Neuronal stem cell (in vitro differentiated cells): ENCODE data around the gene DCUN1D2.
A peak's percentile ranks its signal among the peaks of the same experiment; 100 is the strongest.

Experiments used
- DNase-seq: peaks from one replicate; pipeline ENCODE4 v3.0.0-alpha.2; 2013; ENCODE audit warnings: low spot score
- H2AFZ ChIP-seq: one replicate; pipeline ENCODE4 v1.6.1; 2013; ENCODE audit warnings: mild to moderate bottlenecking, low read length, inconsistent platforms
- H2AK5ac ChIP-seq: 2 replicates; pipeline ENCODE4 v1.6.1; 2013; ENCODE audit warnings: low read depth, mild to moderate bottlenecking, inconsistent platforms, low read length, moderate library complexity, mixed read lengths
- H2BK120ac ChIP-seq: 2 replicates; pipeline ENCODE4 v1.6.1; 2013; ENCODE audit warnings: low read depth, mild to moderate bottlenecking, inconsistent platforms, low read length, moderate library complexity, mixed read lengths
- H2BK12ac ChIP-seq: one replicate; pipeline ENCODE4 v1.6.1; 2013; ENCODE audit warnings: low read length, inconsistent platforms
- H2BK15ac ChIP-seq: 2 replicates; pipeline ENCODE4 v1.6.1; 2013; ENCODE audit warnings: mild to moderate bottlenecking, low read length, inconsistent platforms, mixed read lengths
- H2BK5ac ChIP-seq: one replicate; pipeline ENCODE4 v1.6.1; 2013; ENCODE audit warnings: inconsistent platforms, mild to moderate bottlenecking, low read length, moderate library complexity
- H3K14ac ChIP-seq: one replicate; pipeline ENCODE4 v1.6.1; 2013; ENCODE audit warnings: low read length, inconsistent platforms
- H3K18ac ChIP-seq: 2 replicates; pipeline ENCODE4 v1.6.1; 2013; ENCODE audit warnings: low read length, inconsistent platforms
- H3K23ac ChIP-seq: 2 replicates; pipeline ENCODE4 v1.6.1; 2013; ENCODE audit warnings: low read depth, mild to moderate bottlenecking, mixed read lengths, low read length, inconsistent platforms; ENCODE audit not compliant: poor library complexity
- H3K27ac ChIP-seq: replicated peaks from 3 replicates; pipeline ENCODE4 v1.5.1; 2013; ENCODE audit warnings: low read length, inconsistent platforms
- H3K27me3 ChIP-seq, 3 experiments: 2 replicates each; pipeline ENCODE4 v1.6.1; 2013; ENCODE audit warnings: low read length in 3 of 3, mild to moderate bottlenecking in 2 of 3, inconsistent platforms in 1 of 3, low read depth in 1 of 3, mixed read lengths in 1 of 3, moderate library complexity in 1 of 3; ENCODE audit not compliant: control insufficient read depth in 3 of 3, insufficient read depth in 3 of 3
- H3K36me3 ChIP-seq, 2 donors: replicated peaks in 1 of 2; 2 replicates each; pipeline ENCODE4 v1.6.1; 2013; ENCODE audit warnings: low read length in 2 of 2; ENCODE audit not compliant: control insufficient read depth in 2 of 2, insufficient read depth in 2 of 2
- H3K4ac ChIP-seq: 2 replicates; pipeline ENCODE4 v1.6.1; 2013; ENCODE audit warnings: inconsistent platforms, mild to moderate bottlenecking, low read length, moderate library complexity
- H3K4me1 ChIP-seq, 2 donors: 1 replicate in 1 of 2; 2 replicates in 1 of 2; pipeline ENCODE4 v1.6.1; 2013; ENCODE audit warnings: low read length in 2 of 2, low read depth in 1 of 2; ENCODE audit not compliant: control insufficient read depth in 2 of 2, insufficient read depth in 1 of 2
- H3K4me2 ChIP-seq: one replicate; pipeline ENCODE4 v1.6.1; 2013; ENCODE audit warnings: mild to moderate bottlenecking, low read length, inconsistent platforms; ENCODE audit not compliant: insufficient read depth, poor library complexity, severe bottlenecking
- H3K4me3 ChIP-seq, 2 donors: 2 replicates each; pipeline ENCODE4 v1.5.1; 2013; ENCODE audit warnings: low read length in 2 of 2, mild to moderate bottlenecking in 2 of 2, inconsistent platforms in 1 of 2, moderate library complexity in 1 of 2
- H3K79me1 ChIP-seq: one replicate; pipeline ENCODE4 v1.6.1; 2013; ENCODE audit warnings: low read depth, mild to moderate bottlenecking, inconsistent platforms, low read length, moderate library complexity
- H3K9ac ChIP-seq: one replicate; pipeline ENCODE4 v1.6.1; 2013; ENCODE audit warnings: mild to moderate bottlenecking, low read depth, low read length, inconsistent platforms; ENCODE audit not compliant: poor library complexity
- H3K9me3 ChIP-seq, 2 donors: replicated peaks in 1 of 2; 2 replicates each; pipeline versions ENCODE3 to v1.6.1; 2013; ENCODE audit warnings: low read length in 2 of 2, mild to moderate bottlenecking in 2 of 2, inconsistent platforms in 1 of 2, low read depth in 1 of 2, mixed read lengths in 1 of 2, moderate library complexity in 1 of 2; ENCODE audit not compliant: control insufficient read depth in 2 of 2, insufficient read depth in 1 of 2
- H4K8ac ChIP-seq: one replicate; pipeline ENCODE4 v1.6.1; 2013; ENCODE audit warnings: low read depth, mild to moderate bottlenecking, inconsistent platforms, low read length, moderate library complexity
- H4K91ac ChIP-seq: one replicate; pipeline ENCODE4 v1.6.1; 2013; ENCODE audit warnings: low read length, low read depth, mild to moderate bottlenecking, inconsistent platforms; ENCODE audit not compliant: poor library complexity
- WGBS, 2 donors: extraction: QIAGEN DNeasy Blood & Tissue Kit; methylation state at CpG; one replicate each; pipeline ENCODE4 v1.1.7; 2013; ENCODE audit warnings: missing lambda C conversion rate in 2 of 2, mixed read lengths in 1 of 2; ENCODE audit not compliant: insufficient read length in 2 of 2, insufficient replicate concordance in 1 of 2; ENCODE audit errors: extremely low coverage in 2 of 2; 5-methylcytosine and 5-hydroxymethylcytosine counted together

The DCUN1D2 gene

DNA sequence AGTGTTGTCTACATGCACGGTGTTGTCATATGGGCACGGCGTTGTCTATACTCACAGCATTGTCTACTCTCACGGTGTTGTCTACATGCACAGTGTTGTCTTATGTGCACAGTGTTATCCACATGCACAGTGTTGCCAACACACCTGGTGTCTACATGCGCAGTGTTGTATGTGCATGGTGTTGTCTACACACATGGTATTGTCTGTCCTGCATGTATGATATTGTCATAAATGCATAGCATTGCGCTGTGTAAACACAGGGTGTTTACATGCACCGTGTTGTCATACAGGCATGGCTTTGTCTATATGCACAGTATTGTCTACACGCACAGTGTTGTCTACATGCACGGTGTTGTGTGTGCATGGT is 44.0 kb downstream of the DCUN1D2 start:
- H3K4me1 ChIP-seq, result peaks cover 0 to 2% of the 10 kb centered on the region in 2 donors
- peaks cover 6 to 19% of the 10 kb centered on the region in 2 donors for H3K9me3 ChIP-seq
- peaks cover 8 to 22% of the 10 kb centered on the region in 2 donors for H3K36me3 ChIP-seq
- H3K27me3 ChIP-seq, result no peaks in the 10 kb centered on the region
- H3K79me1 ChIP-seq, result no peaks in the 10 kb centered on the region
- peak overlapping the region; percentile 88 for H3K9ac ChIP-seq
- no peak overlapping the region for H4K8ac ChIP-seq
- H2BK5ac ChIP-seq, result no peak overlapping the region
- no peak overlapping the region for H3K4me2 ChIP-seq
- H4K91ac ChIP-seq, result peak overlapping the region; percentile 87
- no peak overlapping the region for H3K27ac ChIP-seq
- H3K4me3 ChIP-seq, result peak overlapping the region in 1 of 2 donors; percentile 66
- peak overlapping the region; percentile 60 for H2BK12ac ChIP-seq
- H2AFZ ChIP-seq, result no peak overlapping the region
- peak overlapping the region; percentile 33 for H3K18ac ChIP-seq
- no peak overlapping the region for H2BK15ac ChIP-seq
- no peak overlapping the region for H3K14ac ChIP-seq
- no peak overlapping the region for H2BK120ac ChIP-seq
- DNase-seq, result no peak
- no peak overlapping the region for H3K4ac ChIP-seq
- no peak overlapping the region for H2AK5ac ChIP-seq
- no CpG with 5 or more reads among the region's 9 CpGs for WGBS, 2 donors
- H3K23ac ChIP-seq, result peak overlapping the region; percentile 87

- WGBS, 2 donors, result no CpG with 5 or more reads among the region's 19 CpGs
- peaks cover 0 to 2% of the 10 kb centered on the region in 2 donors for H3K4me1 ChIP-seq
- peak overlapping the region; percentile 87 for H3K23ac ChIP-seq
- H3K27ac ChIP-seq, result no peak overlapping the region
- no peak overlapping the region for H2BK15ac ChIP-seq
- H3K9me3 ChIP-seq, result peaks cover 6 to 19% of the 10 kb centered on the region in 2 donors
- no peak overlapping the region for H3K14ac ChIP-seq
- no peak overlapping the region for H4K8ac ChIP-seq
- H2BK12ac ChIP-seq, result peak overlapping the region; percentile 60
- H2BK5ac ChIP-seq, result no peak overlapping the region
- no peak for DNase-seq
- no peak overlapping the region for H3K4ac ChIP-seq
- peaks cover 8 to 25% of the 10 kb centered on the region in 2 donors for H3K36me3 ChIP-seq
- H4K91ac ChIP-seq, result no peak overlapping the region
- no peak overlapping the region for H3K18ac ChIP-seq
- H3K9ac ChIP-seq, result peak overlapping the region; percentile 88
- H3K27me3 ChIP-seq, result no peaks in the 10 kb centered on the region
- no peak overlapping the region for H3K4me3 ChIP-seq
- H3K79me1 ChIP-seq, result no peaks in the 10 kb centered on the region
- H3K4me2 ChIP-seq, result no peak overlapping the region
- H2BK120ac ChIP-seq, result no peak overlapping the region
- H2AK5ac ChIP-seq, result no peak overlapping the region
- no peak overlapping the region for H2AFZ ChIP-seq
These were observed 44.6 kb downstream of the DCUN1D2 start for GRCh38 chr13:113445791-113446487.

GRCh38 chr13:113443991-113444390 is 46.5 kb downstream of the DCUN1D2 start:
- no peaks in the 10 kb centered on the region for H3K79me1 ChIP-seq
- peak overlapping the region; percentile 13 for H3K18ac ChIP-seq
- H2BK120ac ChIP-seq, result no peak overlapping the region
- no peak overlapping the region for H4K8ac ChIP-seq
- H3K4ac ChIP-seq, result no peak overlapping the region
- H3K27me3 ChIP-seq, result no peaks in the 10 kb centered on the region
- H2AK5ac ChIP-seq, result no peak overlapping the region
- H2BK15ac ChIP-seq, result no peak overlapping the region
- H3K23ac ChIP-seq, result no peak overlapping the region
- H3K9me3 ChIP-seq, result peaks cover 6 to 19% of the 10 kb centered on the region in 2 donors
- no peak overlapping the region for H3K27ac ChIP-seq
- H3K4me2 ChIP-seq, result no peak overlapping the region
- peaks cover 0 to 2% of the 10 kb centered on the region in 2 donors for H3K4me1 ChIP-seq
- H3K9ac ChIP-seq, result no peak overlapping the region
- H2BK5ac ChIP-seq, result no peak overlapping the region
- no peak overlapping the region for H4K91ac ChIP-seq
- no CpG with 5 or more reads among the region's 15 CpGs for WGBS, 2 donors
- H3K36me3 ChIP-seq, result peaks cover 8 to 25% of the 10 kb centered on the region in 2 donors
- H3K14ac ChIP-seq, result no peak overlapping the region
- DNase-seq, result no peak
- H2AFZ ChIP-seq, result no peak overlapping the region
- H2BK12ac ChIP-seq, result no peak overlapping the region
- H3K4me3 ChIP-seq, result no peak overlapping the region

DNA sequence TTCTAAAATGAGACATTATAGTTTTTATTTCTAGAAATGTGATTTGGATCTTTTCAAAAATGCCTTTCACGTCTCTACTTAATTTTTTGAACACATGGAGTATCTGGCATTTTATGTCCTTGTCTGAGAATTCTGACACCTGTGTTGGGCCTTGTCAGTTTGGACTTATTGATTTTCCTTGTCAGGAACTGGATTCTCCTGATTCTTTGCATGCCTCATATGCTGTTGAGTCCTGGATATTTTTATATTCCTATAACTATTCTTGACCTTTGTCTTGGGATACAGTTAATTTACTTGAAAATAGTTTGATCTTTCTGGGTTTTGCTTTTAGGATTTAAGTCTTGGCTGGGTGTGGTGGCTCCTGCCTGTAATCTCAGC is 47.5 kb downstream of the DCUN1D2 start:
- Histone ChIP-seq H2BK15ac (no peak overlapping the region), H3K79me1 (no peaks in the 10 kb centered on the region), H3K36me3 (peaks cover 6 to 25% of the 10 kb centered on the region in 2 donors), H3K9me3 (peaks cover 6 to 19% of the 10 kb centered on the region in 2 donors), H2AK5ac (no peak overlapping the region), H3K4me2 (no peak overlapping the region), H4K91ac (no peak overlapping the region), H2BK12ac (no peak overlapping the region), H4K8ac (no peak overlapping the region), H3K4me3 (no peak overlapping the region), H3K27me3 (no peaks in the 10 kb centered on the region), H3K4ac (no peak overlapping the region), H2BK5ac (no peak overlapping the region), H2AFZ (no peak overlapping the region), H3K14ac (no peak overlapping the region), H3K27ac (no peak overlapping the region), H3K9ac (no peak overlapping the region), H2BK120ac (no peak overlapping the region), H3K18ac (no peak overlapping the region), H3K4me1 (peaks cover 0 to 2% of the 10 kb centered on the region in 2 donors), H3K23ac (no peak overlapping the region)
- no CpG with 5 or more reads among the region's 1 CpG for WGBS, 2 donors
- DNase-seq, result no peak
